H9 (cell line): ENCODE results near the gene PLEKHM3. TPM values are rescaled to one million over a fixed set of nuclear protein-coding genes. Genes with fewer than 3 reads are reported as not detected.

ENCODE experiments used
- DNase-seq: peaks from one replicate; pipeline ENCODE4 v3.0.0-alpha.2; 2017
- H2AFZ ChIP-seq: one replicate; pipeline ENCODE4 v1.6.1; 2013; ENCODE audit warnings: mild to moderate bottlenecking, low read length, control low read depth, moderate library complexity
- H2AK5ac ChIP-seq: 2 replicates; pipeline ENCODE4 v1.6.1; 2013; ENCODE audit warnings: low read length, control low read depth, mixed read lengths; ENCODE audit not compliant: insufficient read length
- H2BK120ac ChIP-seq: one replicate; pipeline ENCODE4 v1.6.1; 2013; ENCODE audit warnings: low read depth, mild to moderate bottlenecking, low read length, control low read depth, inconsistent platforms; ENCODE audit not compliant: poor library complexity, severe bottlenecking
- H2BK12ac ChIP-seq: 2 replicates; pipeline ENCODE4 v1.6.1; 2013; ENCODE audit warnings: low read length, control low read depth, mixed read lengths, low read depth; ENCODE audit not compliant: insufficient read length
- H2BK15ac ChIP-seq: 2 replicates; pipeline ENCODE4 v1.6.1; 2013; ENCODE audit warnings: low read depth, low read length, control low read depth
- H2BK20ac ChIP-seq: one replicate; pipeline ENCODE4 v1.6.1; 2013; ENCODE audit warnings: low read depth, mild to moderate bottlenecking, low read length, control low read depth, inconsistent platforms; ENCODE audit not compliant: poor library complexity, severe bottlenecking
- H2BK5ac ChIP-seq: 2 replicates; pipeline ENCODE4 v1.6.1; 2013; ENCODE audit warnings: low read length, control low read depth, mixed read lengths; ENCODE audit not compliant: insufficient read length
- H3K14ac ChIP-seq: 2 replicates; pipeline ENCODE4 v1.6.1; 2013; ENCODE audit warnings: low read length, control low read depth; ENCODE audit not compliant: insufficient read depth
- H3K18ac ChIP-seq: 2 replicates; pipeline ENCODE4 v1.6.1; 2013; ENCODE audit warnings: low read depth, mild to moderate bottlenecking, mixed read lengths, low read length, control low read depth; ENCODE audit not compliant: insufficient read length
- H3K23ac ChIP-seq: 2 replicates; pipeline ENCODE4 v1.6.1; 2013; ENCODE audit warnings: low read length, control low read depth, mixed read lengths, low read depth; ENCODE audit not compliant: insufficient read length
- H3K23me2 ChIP-seq: 2 replicates; pipeline ENCODE4 v1.6.1; 2013; ENCODE audit warnings: low read depth, mild to moderate bottlenecking, mixed read lengths, low read length, control low read depth; ENCODE audit not compliant: insufficient read length, poor library complexity, severe bottlenecking
- H3K27ac ChIP-seq: 2 replicates; pipeline ENCODE4 v1.5.1; 2013; ENCODE audit warnings: low read length, control low read depth, mixed read lengths, low read depth; ENCODE audit not compliant: insufficient read length
- H3K27me3 ChIP-seq: 2 replicates; pipeline ENCODE4 v1.6.1; 2013; ENCODE audit warnings: low read length, control low read depth, inconsistent platforms; ENCODE audit not compliant: insufficient read depth
- H3K4ac ChIP-seq: 2 replicates; pipeline ENCODE4 v1.6.1; 2013; ENCODE audit warnings: low read depth, mild to moderate bottlenecking, control low read depth, inconsistent platforms, low read length, moderate library complexity
- H3K4me1 ChIP-seq: 2 replicates; pipeline ENCODE4 v1.6.1; 2013; ENCODE audit warnings: low read length, control low read depth, inconsistent platforms; ENCODE audit not compliant: insufficient read depth
- H3K4me2 ChIP-seq: 2 replicates; pipeline ENCODE4 v1.6.1; 2013; ENCODE audit warnings: low read length, control low read depth, mixed read lengths; ENCODE audit not compliant: insufficient read length, insufficient read depth
- H3K56ac ChIP-seq: 2 replicates; pipeline ENCODE4 v1.6.1; 2013; ENCODE audit warnings: low read depth, mild to moderate bottlenecking, mixed read lengths, low read length, control low read depth; ENCODE audit not compliant: insufficient read length
- H3K79me1 ChIP-seq: 2 replicates; pipeline ENCODE4 v1.6.1; 2013; ENCODE audit warnings: low read depth, mild to moderate bottlenecking, moderate library complexity, low read length, control low read depth, inconsistent platforms; ENCODE audit not compliant: insufficient read depth, poor library complexity, severe bottlenecking
- H3K79me2 ChIP-seq: 2 replicates; pipeline ENCODE4 v1.6.1; 2013; ENCODE audit warnings: low read length, control low read depth, inconsistent platforms; ENCODE audit not compliant: insufficient read depth
- H3K9ac ChIP-seq: 2 replicates; pipeline ENCODE4 v1.6.1; 2013; ENCODE audit warnings: low read length, control low read depth, mixed read lengths; ENCODE audit not compliant: insufficient read length; ENCODE audit errors: extremely low read depth
- H3K9me3 ChIP-seq: one replicate; pipeline ENCODE4 v1.6.1; 2013; ENCODE audit warnings: low read depth, low read length, inconsistent platforms; ENCODE audit not compliant: control insufficient read depth
- H3T11ph ChIP-seq: one replicate; pipeline ENCODE4 v1.6.1; 2013; ENCODE audit warnings: mild to moderate bottlenecking, low read length, control low read depth, inconsistent platforms
- H4K20me1 ChIP-seq: one replicate; pipeline ENCODE4 v1.6.1; 2013; ENCODE audit not compliant: control insufficient read depth, insufficient read length, insufficient read depth
- H4K5ac ChIP-seq: 2 replicates; pipeline ENCODE4 v1.6.1; 2013; ENCODE audit warnings: low read depth, mild to moderate bottlenecking, mixed read lengths, low read length, control low read depth; ENCODE audit not compliant: insufficient read length
- H4K8ac ChIP-seq: replicated peaks from 2 replicates; pipeline ENCODE4 v1.6.1; 2013; ENCODE audit warnings: low read length, control low read depth, mixed read lengths, low read depth; ENCODE audit not compliant: insufficient read length
- H4K91ac ChIP-seq: 2 replicates; pipeline ENCODE4 v1.6.1; 2013; ENCODE audit warnings: low read depth, mild to moderate bottlenecking, moderate library complexity, mixed read lengths, low read length, control low read depth; ENCODE audit not compliant: insufficient read length
- H3K27ac Mint-ChIP-seq, 3 experiments: 2 replicates in 2 of 3; 3 replicates in 1 of 3; pipeline ENCODE4 v1.8.0; 2020 to 2021; ENCODE audit warnings: mixed read lengths in 3 of 3, mild to moderate bottlenecking in 1 of 3, moderate library complexity in 1 of 3
- H3K27me3 Mint-ChIP-seq: 2 replicates; pipeline ENCODE4 v1.8.0; 2021; ENCODE audit warnings: low read depth, mild to moderate bottlenecking, moderate library complexity, mixed read lengths
- H3K36me3 Mint-ChIP-seq, 3 experiments: 2 replicates in 2 of 3; 3 replicates in 1 of 3; pipeline ENCODE4 v1.8.0; 2020 to 2021; ENCODE audit warnings: low read depth in 3 of 3, mixed read lengths in 3 of 3; ENCODE audit not compliant: insufficient read depth in 1 of 3
- H3K4me1 Mint-ChIP-seq, 2 experiments: 2 replicates each; pipeline ENCODE4 v1.8.0; 2020; ENCODE audit warnings: mixed read lengths in 2 of 2
- H3K4me3 Mint-ChIP-seq, 2 experiments: 2 replicates in 1 of 2; 3 replicates in 1 of 2; pipeline ENCODE4 v1.8.0; 2020 to 2021; ENCODE audit warnings: mild to moderate bottlenecking in 2 of 2, mixed read lengths in 2 of 2, moderate library complexity in 1 of 2
- H3K9me3 Mint-ChIP-seq, 2 experiments: 2 replicates in 1 of 2; 3 replicates in 1 of 2; pipeline ENCODE4 v1.8.0; 2020; ENCODE audit warnings: mild to moderate bottlenecking in 2 of 2, mixed read lengths in 2 of 2, moderate library complexity in 1 of 2
- WGBS: extraction: QIAGEN DNeasy Blood & Tissue Kit; methylation state at CpG from one replicate; pipeline ENCODE4 v1.1.7; 2013; ENCODE audit warnings: missing lambda C conversion rate, low lambda C conversion rate, mixed read lengths; ENCODE audit not compliant: insufficient read length; ENCODE audit errors: extremely low coverage; 5-methylcytosine and 5-hydroxymethylcytosine counted together
- total RNA-seq: library from RNA; stranded (reverse); gene quantifications from 2 replicates; pipeline ENCODE4 v1.2.1, GENCODE V29; 2021
- TF ChIP-seq, protein P1 (sequence below): fragments of 200-600 bp; sonication (generic); conservative IDR thresholded peaks from 3 replicates; pipeline ENCODE4 v1.8.0; 2021; ENCODE audit warnings: antibody characterized with exemption, mild to moderate bottlenecking

PLEKHM3 gene
- total RNA-seq, 1 experiment from 2014 or later, result 7.5 TPM

DNA sequence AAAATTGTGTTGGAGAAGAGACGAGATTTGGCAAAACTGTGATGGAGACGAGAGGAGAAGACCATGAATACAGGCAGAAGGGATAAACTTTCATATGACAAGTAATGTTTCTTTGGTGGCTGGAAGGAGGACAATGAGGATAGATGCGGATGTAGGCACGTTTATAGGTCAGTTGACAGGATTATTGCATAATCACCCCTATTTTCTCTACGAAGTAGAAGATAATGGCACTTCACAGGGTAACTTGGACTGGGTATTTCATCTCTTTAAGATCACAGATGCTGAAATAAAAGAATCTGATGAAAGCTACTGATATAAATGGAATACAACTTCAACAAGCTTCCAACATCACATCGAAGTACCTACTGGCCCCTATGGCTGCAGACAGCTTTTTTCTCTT lies 81.0 kb downstream of the PLEKHM3 start:
- no peak overlapping the region for H3K4ac ChIP-seq
- Mint-ChIP-seq H3K36me3 (0 out of 7 replicates have a peak, but pooled peaks cover 0 to 5% (median 0%) of the 10 kb centered on the region in 3 experiments), H3K9me3 (no peaks in the 10 kb centered on the region), H3K4me1 (peaks cover 31 to 32% of the 10 kb centered on the region in 2 experiments), H3K27ac (no peak overlapping the region), H3K4me3 (no peak overlapping the region), H3K27me3 (no peaks in the 10 kb centered on the region)
- no peaks in the 10 kb centered on the region for H3K79me1 ChIP-seq
- H3T11ph ChIP-seq, result peak overlapping the region; percentile 67
- H2BK20ac ChIP-seq, result no peak overlapping the region
- no CpG with 5 or more reads among the region's 6 CpGs for WGBS
- no peak overlapping the region for H3K23ac ChIP-seq
- no peak overlapping the region for H2BK120ac ChIP-seq
- no peak overlapping the region for H3K18ac ChIP-seq
- H4K5ac ChIP-seq, result no peak overlapping the region
- H2AK5ac ChIP-seq, result no peak overlapping the region
- DNase-seq, result no peak
- no peak overlapping the region for H3K14ac ChIP-seq
- H3K79me2 ChIP-seq, result no peaks in the 10 kb centered on the region
- H3K23me2 ChIP-seq, result no peaks in the 10 kb centered on the region
- no peak overlapping the region for H4K8ac ChIP-seq
- H2AFZ ChIP-seq, result no peak overlapping the region
- no peak overlapping the region for H2BK15ac ChIP-seq
- no peak overlapping the region for H3K56ac ChIP-seq
- no peaks in the 10 kb centered on the region for H3K27me3 ChIP-seq
- H2BK5ac ChIP-seq, result no peak overlapping the region
- no peaks in the 10 kb centered on the region for H3K9me3 ChIP-seq
- H4K91ac ChIP-seq, result no peak overlapping the region
- TF ChIP-seq, protein P1, sequence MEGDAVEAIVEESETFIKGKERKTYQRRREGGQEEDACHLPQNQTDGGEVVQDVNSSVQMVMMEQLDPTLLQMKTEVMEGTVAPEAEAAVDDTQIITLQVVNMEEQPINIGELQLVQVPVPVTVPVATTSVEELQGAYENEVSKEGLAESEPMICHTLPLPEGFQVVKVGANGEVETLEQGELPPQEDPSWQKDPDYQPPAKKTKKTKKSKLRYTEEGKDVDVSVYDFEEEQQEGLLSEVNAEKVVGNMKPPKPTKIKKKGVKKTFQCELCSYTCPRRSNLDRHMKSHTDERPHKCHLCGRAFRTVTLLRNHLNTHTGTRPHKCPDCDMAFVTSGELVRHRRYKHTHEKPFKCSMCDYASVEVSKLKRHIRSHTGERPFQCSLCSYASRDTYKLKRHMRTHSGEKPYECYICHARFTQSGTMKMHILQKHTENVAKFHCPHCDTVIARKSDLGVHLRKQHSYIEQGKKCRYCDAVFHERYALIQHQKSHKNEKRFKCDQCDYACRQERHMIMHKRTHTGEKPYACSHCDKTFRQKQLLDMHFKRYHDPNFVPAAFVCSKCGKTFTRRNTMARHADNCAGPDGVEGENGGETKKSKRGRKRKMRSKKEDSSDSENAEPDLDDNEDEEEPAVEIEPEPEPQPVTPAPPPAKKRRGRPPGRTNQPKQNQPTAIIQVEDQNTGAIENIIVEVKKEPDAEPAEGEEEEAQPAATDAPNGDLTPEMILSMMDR, result no peak
- no peak overlapping the region for H2BK12ac ChIP-seq
- H3K4me1 ChIP-seq, result peaks cover under 1% of the 10 kb centered on the region; the same call in 1 of the 2 replicates
- H3K9ac ChIP-seq, result no peak overlapping the region
- H3K27ac ChIP-seq, result no peak overlapping the region
- H3K4me2 ChIP-seq, result no peak overlapping the region
- no peaks in the 10 kb centered on the region for H4K20me1 ChIP-seq
